H1 (cell line): ENCODE measurements around the gene LY6G5B. TPM values are rescaled to one million over a fixed set of nuclear protein-coding genes. Genes with fewer than 3 reads are reported as not detected.

Experiments
- CHD7 ChIP-seq: fragments of 300-600 bp; sonication (generic); IDR thresholded peaks from 2 replicates; pipeline ENCODE4 v1.7.1; 2012; ENCODE audit warnings: low read length, moderate library complexity, mild to moderate bottlenecking, inconsistent platforms; ENCODE audit not compliant: insufficient replicate concordance
- EGR1 ChIP-seq: IDR thresholded peaks from 2 replicates; pipeline ENCODE4 v1.6.1; 2011; ENCODE audit warnings: low read depth, low read length, borderline replicate concordance
- HDAC2 ChIP-seq, 2 experiments: fragments of 300-600 bp in 1 of 2; sonication (generic) in 1 of 2; IDR thresholded peaks; 2 replicates each; pipeline ENCODE4 v1.6.1; 2011 to 2012; ENCODE audit warnings: low read depth in 2 of 2, low read length in 2 of 2, mild to moderate bottlenecking in 2 of 2, moderate library complexity in 2 of 2, borderline replicate concordance in 1 of 2, inconsistent platforms in 1 of 2
- RAD21 ChIP-seq, 2 experiments: IDR thresholded peaks in 1 of 2; conservative IDR thresholded peaks in 1 of 2; 2 replicates each; pipeline ENCODE4 v1.6.1; 2011; ENCODE audit warnings: low read depth in 2 of 2, low read length in 2 of 2, improper control_type of control experiment in 1 of 2, inconsistent platforms in 1 of 2, mild to moderate bottlenecking in 1 of 2, moderate library complexity in 1 of 2
- SIN3A ChIP-seq, 2 experiments: IDR thresholded peaks in 1 of 2; conservative IDR thresholded peaks in 1 of 2; 2 replicates each; pipeline ENCODE4 v1.6.1; 2011 to 2012; ENCODE audit warnings: low read length in 2 of 2, improper control_type of control experiment in 1 of 2, low read depth in 1 of 2, mild to moderate bottlenecking in 1 of 2
- SP4 ChIP-seq: IDR thresholded peaks from 2 replicates; pipeline ENCODE4 v1.6.1; 2012; ENCODE audit warnings: low read length, inconsistent platforms
- TAF7 ChIP-seq: optimal IDR thresholded peaks from 2 replicates; pipeline ENCODE3; 2011; ENCODE audit warnings: low read depth, mild to moderate bottlenecking, inconsistent platforms, low read length, moderate library complexity, borderline replicate concordance
- YY1 ChIP-seq: IDR thresholded peaks from 2 replicates; pipeline ENCODE4 v1.6.1; 2011; ENCODE audit warnings: low read depth, mild to moderate bottlenecking, low read length
- polyA plus RNA-seq, 7 experiments: library from polyadenylated mRNA; depleted of rRNA in 3 of 7; stranded (reverse) in 5 of 7; unstranded in 2 of 7; fragments of >200 nt in 5 of 7; fragments of 200-250 nt in 2 of 7; gene quantifications; 1 replicate in 5 of 7; 2 replicates in 1 of 7; 4 replicates in 1 of 7; pipeline versions ENCODE4 v1.2.1 to v1.2.3, GENCODE V29; 2011 to 2013; ENCODE audit warnings: missing spikeins in 2 of 7, mixed read lengths in 2 of 7
- total RNA-seq: library from RNA; stranded (reverse); fragmentation: NEBNext Ultra II Directional; extraction: Animal tissue kit (Norgen Biotek cat#: 25700); gene quantifications from 2 replicates; pipeline ENCODE4 v1.2.1, GENCODE V29; 2021

LY6G5B gene
- total and polyA plus RNA-seq, 2 of the 8 experiments (the other 6 are each of a cell fraction or from before 2014, with no cell fraction given) = 10.6 to 12.6 TPM

GRCh38 chr6:31652925-31653724 lies 16.7 kb upstream of the LY6G5B start (continued):
- no peak for TF ChIP-seq CHD7
- TF ChIP-seq SIN3A (conservative IDR thresholded peaks at IDR 0.05 in 1 of 2, IDR thresholded peaks at IDR 0.05 in 1 of 2; ENCODE audit: low read depth in 1 of 2, low read length in 2 of 2) = peak; percentile 7 to 9; a peak in 1 of 4 replicates
- TF ChIP-seq RAD21 (IDR thresholded peaks at IDR 0.05 in 1 of 2, conservative IDR thresholded peaks at IDR 0.05 in 1 of 2; ENCODE audit: low read depth in 2 of 2, low read length in 2 of 2) = peak in 1 of 2 experiments; percentile 21; a peak in 2 of 4 replicates
- 0 out of 4 replicates have a peak, but pooled peaks of 1 of the 2 experiments have one; percentile 38 for TF ChIP-seq HDAC2 (IDR thresholded peaks at IDR 0.05; ENCODE audit: borderline replicate concordance in 1 of 2, low read depth in 2 of 2, low read length in 2 of 2)
- peak; percentile 43; the same call in 1 of the 2 replicates for TF ChIP-seq EGR1
- TF ChIP-seq YY1 = no peak
- TF ChIP-seq TAF7 = peak; percentile 88
- TF ChIP-seq SP4 = no peak
